Ovary (tissue), 9 donors: ENCODE results near the gene VGLL4. TPM values are rescaled to one million over a fixed set of nuclear protein-coding genes. Genes with fewer than 3 reads are reported as not detected.

Source experiments
- DNase-seq, 5 donors: peaks; one replicate each; pipeline ENCODE4 v3.0.0-alpha.2; 2019 to 2020
- H3K27ac ChIP-seq, 2 donors: fragments of 200-600 bp; one replicate each; pipeline versions ENCODE4 v1.5.1 to v1.8.0; 2019 to 2022
- H3K27me3 ChIP-seq: fragments of 200-600 bp; one replicate; pipeline ENCODE4 v1.8.0; 2022
- H3K36me3 ChIP-seq: fragments of 200-600 bp; sonication (generic); one replicate; pipeline ENCODE4 v1.5.1; 2019
- H3K4me1 ChIP-seq: one replicate; pipeline ENCODE4 v1.8.1; 2013; ENCODE audit warnings: mild to moderate bottlenecking, moderate library complexity; ENCODE audit not compliant: insufficient read depth
- H3K4me3 ChIP-seq: fragments of 200-600 bp; sonication (generic); one replicate; pipeline ENCODE4 v1.5.1; 2017
- H3K9me3 ChIP-seq, 2 donors: fragments of 200-600 bp in 1 of 2; sonication (generic) in 1 of 2; one replicate each; pipeline versions ENCODE4 v1.5.1 to v1.8.1; 2013 to 2019; ENCODE audit warnings: mild to moderate bottlenecking in 1 of 2, moderate library complexity in 1 of 2
- CTCF ChIP-seq, 3 donors: fragments of 450-650 bp in 2 of 3; fragments of 200-600 bp in 1 of 3; IDR thresholded peaks; one replicate each; pipeline versions ENCODE4 v1.5.1 to v1.8.0; 2016 to 2022; ENCODE audit warnings: antibody characterized with exemption in 3 of 3, mild to moderate bottlenecking in 1 of 3
- EP300 ChIP-seq: sonication (generic); formaldehyde crosslinking; IDR thresholded peaks from one replicate; pipeline ENCODE4 v1.6.1; 2017; ENCODE audit warnings: antibody characterized with exemption
- POLR2A ChIP-seq: fragments of 450-650 bp; IDR thresholded peaks from one replicate; pipeline ENCODE4 v1.6.1; 2017; ENCODE audit warnings: antibody characterized with exemption, mild to moderate bottlenecking, moderate library complexity
- WGBS, 3 donors: extraction: QIAGEN DNeasy Blood & Tissue Kit in 1 of 3; methylation state at CpG; one replicate each; pipeline versions ENCODE4 v1.1.5 to v1.1.7; 2013 to 2017; 5-methylcytosine and 5-hydroxymethylcytosine counted together
- intact Hi-C, 4 donors: fragments of 100-400 bp; cut with DNase I; formaldehyde crosslinking; loops; one replicate each; pipeline versions ENCODE4 v1.11.0 to v1.15.1; 2022 to 2023
- polyA plus RNA-seq, 2 donors: library from polyadenylated mRNA; stranded (reverse); fragments of 200-250 nt in 1 of 2; fragments of 350-450 nt in 1 of 2; fragmentation: Illumina TruSeq in 1 of 2; extraction: RNeasy Lipid Tissue Mini Kit (QIAGEN cat#74804) in 1 of 2; gene quantifications; one replicate each; pipeline ENCODE4 v1.2.3, GENCODE V29; 2013 to 2014
- total RNA-seq, 7 donors: library from RNA; depleted of rRNA in 2 of 7; stranded (reverse); fragments of >200 nt in 2 of 7; fragmentation: NEBNext Ultra II Directional in 3 of 7; extraction: Animal tissue kit (Norgen Biotek cat#: 25700) in 3 of 7; gene quantifications; one replicate each; pipeline versions ENCODE4 v1.1.0 to v1.2.4, GENCODE V29; 2016 to 2023
- donor health status: DM: no; HTN: no; CAD: no; lungs with moderate emphysema.
- donor health status: DM: no; HTN: no; CAD: no.
- donor health status: Bipolar disorder and iron deficiency.
- donor health status: DM: yes; HTN: yes; CAD: no.
- donor health status: DM: no; HTN: no; CAD: no.
- donor health status: DM: yes; HTN: yes; CAD: no.

The VGLL4 gene
- total and polyA plus RNA-seq, 9 donors, result 73.2 to 120 (median 106) TPM

GRCh38 chr3:11555881-11556633 is 87.7 kb downstream of the VGLL4 start:
- TF ChIP-seq EP300 (no peak), CTCF (IDR thresholded peaks at IDR 0.05) (no peak), POLR2A (no peak)
- Histone ChIP-seq H3K9me3 (no peaks in the 10 kb centered on the region), H3K27ac (peak overlapping the region; percentile 57 to 74), H3K36me3 (no peaks in the 10 kb centered on the region), H3K27me3 (no peaks in the 10 kb centered on the region), H3K4me3 (no peak overlapping the region), H3K4me1 (peaks cover 41% of the 10 kb centered on the region)
- intact Hi-C loops, result no loop called here
- peak in 2 of 5 donors; percentile 34 to 48 for DNase-seq
- WGBS, 3 donors, result 84 to 89% (median 89%) methylated on average over 23 of the region's 23 CpGs

- Histone ChIP-seq H3K9me3 (no peaks in the 10 kb centered on the region), H3K27ac (peak overlapping the region; percentile 57 to 74), H3K27me3 (no peaks in the 10 kb centered on the region), H3K4me3 (no peak overlapping the region), H3K4me1 (peaks cover 38% of the 10 kb centered on the region), H3K36me3 (no peaks in the 10 kb centered on the region)
- DNase-seq, result peak in 2 of 5 donors; percentile 35 to 36
- intact Hi-C loops, result no loop called here
- 77 to 91% (median 87%) methylated on average over 6 to 13 of the region's 13 CpGs for WGBS, 3 donors
- TF ChIP-seq POLR2A, result no peak
- no peak for TF ChIP-seq EP300
- TF ChIP-seq CTCF (IDR thresholded peaks at IDR 0.05), result no peak
Observed at GRCh38 chr3:11555211-11555782, 88.4 kb downstream of the VGLL4 start.

GRCh38 chr3:11554666-11555065 is 89.0 kb downstream of the VGLL4 start:
- Histone ChIP-seq H3K27ac (peak overlapping the region; percentile 57 to 74), H3K4me3 (no peak overlapping the region), H3K4me1 (peaks cover 37% of the 10 kb centered on the region), H3K27me3 (no peaks in the 10 kb centered on the region), H3K36me3 (no peaks in the 10 kb centered on the region), H3K9me3 (no peaks in the 10 kb centered on the region)
- DNase-seq, result peak in 2 of 5 donors; percentile 26 to 35
- 77 to 81% (median 80%) methylated on average over 12 of the region's 12 CpGs for WGBS, 3 donors
- intact Hi-C loops, result no loop called here
- TF ChIP-seq EP300, result no peak
- no peak for TF ChIP-seq CTCF (IDR thresholded peaks at IDR 0.05)
- no peak for TF ChIP-seq POLR2A

- H3K36me3 ChIP-seq, result no peaks in the 10 kb centered on the region
- peak in 2 of 5 donors; percentile 39 to 44 for DNase-seq
- H3K4me3 ChIP-seq, result no peak overlapping the region
- no peaks in the 10 kb centered on the region for H3K27me3 ChIP-seq
- TF ChIP-seq POLR2A, result no peak
- TF ChIP-seq EP300, result no peak
- no peak for TF ChIP-seq CTCF (IDR thresholded peaks at IDR 0.05)
- H3K9me3 ChIP-seq, result no peaks in the 10 kb centered on the region
- 58 to 71% (median 71%) methylated on average over 3 of the region's 3 CpGs for WGBS, 3 donors
- intact Hi-C loops, result no loop called here
- peaks cover 37% of the 10 kb centered on the region for H3K4me1 ChIP-seq
- H3K27ac ChIP-seq, result peak overlapping the region in 1 of 2 donors; percentile 74
Observed at GRCh38 chr3:11554236-11554610, 89.5 kb downstream of the VGLL4 start.
